Left lobe of liver (tissue), 2 donors: ENCODE data around the gene FAU. TPM values are rescaled to one million over a fixed set of nuclear protein-coding genes. Genes with fewer than 3 reads are reported as not detected.
"Not testable (repeated sequence)": the region's sequence is repeated elsewhere in the genome, so short reads cannot be mapped to it uniquely, and the experiment has no call there.

Experiments used
- ATAC-seq: fragments of 200-7000 bp; cut with Tn5 transposase; one replicate; pipeline ENCODE4 v1.9.1; 2020; ENCODE audit warnings: mild to moderate bottlenecking, moderate library complexity
- DNase-seq: peaks from one replicate; pipeline ENCODE4 v3.0.0-alpha.2; 2020; ENCODE audit warnings: low spot score
- total RNA-seq: library from RNA; stranded (reverse); gene quantifications from one replicate; pipeline ENCODE4 v1.2.1, GENCODE V29; 2021
- donor health status: DM: no; HTN: no; CAD: no; lungs with moderate emphysema.
- donor health status: DM: no; HTN: yes; CAD: no.

FAU gene
- total RNA-seq, 1 donor from 2014 or later, result 430 TPM

DNA sequence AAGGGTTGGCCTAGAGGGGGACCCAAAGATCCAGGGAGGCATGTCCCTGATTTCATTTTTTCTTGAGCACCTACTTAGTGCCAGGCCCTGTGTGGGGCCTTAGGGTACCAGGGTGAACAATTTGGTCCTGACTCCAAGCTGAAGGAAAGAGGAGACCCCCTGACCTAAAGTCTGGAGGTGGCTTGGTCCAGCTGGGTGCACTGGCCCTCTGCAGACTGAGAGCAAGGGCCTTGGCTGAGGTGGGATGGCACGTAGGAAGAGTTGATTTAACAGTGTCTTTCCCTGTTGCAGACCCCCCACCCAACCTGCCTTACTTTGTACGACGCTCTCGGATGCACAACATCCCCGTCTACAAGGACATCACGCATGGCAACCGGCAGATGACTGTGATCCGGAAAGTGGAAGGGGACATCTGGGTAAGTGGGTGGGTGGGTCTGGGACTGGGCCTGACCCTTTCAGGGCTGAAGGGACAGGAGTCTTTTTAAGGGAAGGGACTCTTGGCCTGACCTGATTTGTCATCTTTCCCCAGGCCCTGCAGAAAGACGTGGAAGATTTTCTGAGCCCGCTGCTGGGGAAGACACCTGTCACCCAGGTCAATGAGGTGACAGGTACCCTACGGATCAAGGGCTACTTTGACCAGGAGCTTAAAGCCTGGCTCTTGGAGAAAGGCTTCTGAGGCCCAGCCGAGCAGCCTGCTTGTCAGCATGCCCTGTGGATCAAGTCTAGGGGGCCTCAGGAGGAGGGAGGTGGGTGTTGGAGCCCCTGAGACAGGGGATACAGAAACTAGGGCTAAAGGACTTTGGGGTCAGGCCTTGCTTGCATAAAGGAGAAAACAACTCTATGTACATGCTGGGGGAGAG is 3.5 kb upstream of the FAU start:
- no peak for ATAC-seq
- DNase-seq, result no peak

DNA sequence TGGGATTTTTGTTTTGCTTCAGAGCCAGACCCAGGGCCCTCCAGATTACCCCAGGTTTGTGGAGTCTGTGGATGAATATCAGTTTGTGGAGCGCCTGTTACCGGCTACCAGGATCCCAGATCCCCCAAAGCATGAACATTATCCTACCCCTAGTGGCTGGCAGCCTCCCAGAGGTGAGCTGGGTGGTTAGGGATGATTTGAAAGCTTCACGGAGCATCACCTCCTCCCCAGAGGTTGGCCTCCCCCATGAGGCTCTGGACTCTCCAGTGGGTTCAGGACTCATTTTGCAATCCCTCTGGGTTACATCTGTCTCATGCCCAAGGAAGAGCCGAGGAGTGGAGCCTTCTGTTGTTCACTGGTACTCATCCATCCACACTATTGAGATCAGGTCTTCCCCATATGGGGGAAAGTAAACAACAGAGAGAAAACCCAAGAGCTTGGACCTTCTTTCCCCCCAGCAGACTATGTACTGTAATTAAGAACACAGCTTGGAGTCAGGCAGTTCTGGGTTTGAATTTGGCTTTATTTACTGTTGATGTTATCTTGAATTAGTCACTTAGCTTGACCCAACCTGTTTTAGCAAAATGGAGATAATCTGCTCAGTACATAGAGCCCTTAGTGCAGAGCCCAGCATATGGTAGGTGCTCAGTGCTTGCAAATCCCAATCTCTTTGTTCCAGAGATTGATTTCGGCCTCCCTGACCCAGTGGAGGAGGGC is 2.7 kb upstream of the FAU start:
- DNase-seq (no peak), ATAC-seq (no peak)

DNA sequence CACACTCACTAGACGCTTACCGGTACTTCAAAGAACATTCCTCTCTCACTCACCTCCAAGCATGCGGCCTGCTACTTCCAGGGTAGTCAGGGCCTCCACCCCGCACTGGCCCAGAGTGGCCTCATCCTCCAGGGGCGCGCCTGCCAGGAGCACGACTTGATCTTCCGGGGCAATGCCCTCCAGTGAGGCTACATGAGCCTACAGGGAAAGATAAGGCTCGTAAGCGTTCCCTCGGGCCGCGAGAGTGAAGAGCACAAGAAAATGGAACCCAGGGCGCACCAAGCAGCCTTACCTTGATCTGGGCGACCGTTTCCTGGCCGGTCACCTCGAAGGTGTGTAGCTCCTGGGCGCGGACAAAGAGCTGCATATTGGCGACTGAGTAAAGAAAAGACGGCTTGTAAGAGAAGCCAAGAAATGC is 478 bp downstream of the FAU start:
- ATAC-seq (no peak), DNase-seq (peak; percentile 59)

DNA sequence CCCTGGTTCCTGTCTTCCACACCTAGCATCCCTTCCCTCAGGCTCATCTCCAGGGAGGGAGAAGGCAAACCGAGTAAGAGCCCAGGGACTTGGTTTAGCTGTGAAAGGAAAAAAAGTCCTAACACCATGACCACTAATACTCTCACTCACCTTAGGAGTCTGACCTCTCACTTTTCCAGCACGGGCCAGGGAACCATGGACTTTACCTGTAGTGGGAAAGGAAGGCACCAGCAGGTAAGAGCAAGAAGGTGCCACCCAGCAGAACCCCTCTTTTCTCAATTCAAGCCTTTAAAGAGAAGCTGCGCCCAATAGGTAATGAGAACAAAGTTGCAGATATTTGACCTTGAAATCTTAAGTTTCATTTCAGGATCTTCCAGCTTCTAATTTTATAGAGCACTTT is 1.1 kb downstream of the FAU start:
- DNase-seq (no peak), ATAC-seq (no peak)

DNA sequence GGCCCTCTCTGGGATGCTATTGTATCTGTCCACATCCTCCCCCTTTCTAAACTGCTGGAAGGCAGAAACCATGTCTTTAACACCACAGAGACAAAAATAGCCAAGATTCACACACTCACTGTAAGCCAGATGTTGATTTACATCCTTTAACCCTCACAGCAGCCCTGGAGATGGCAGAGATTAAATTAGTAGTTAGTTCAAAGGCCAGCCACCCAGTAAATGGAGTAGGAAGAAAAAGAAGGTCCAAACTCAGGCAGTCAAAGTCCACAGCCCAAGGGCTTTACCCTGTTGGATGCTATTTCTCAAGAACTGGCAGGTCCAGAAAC is 2.3 kb downstream of the FAU start:
- DNase-seq, result no peak

DNA sequence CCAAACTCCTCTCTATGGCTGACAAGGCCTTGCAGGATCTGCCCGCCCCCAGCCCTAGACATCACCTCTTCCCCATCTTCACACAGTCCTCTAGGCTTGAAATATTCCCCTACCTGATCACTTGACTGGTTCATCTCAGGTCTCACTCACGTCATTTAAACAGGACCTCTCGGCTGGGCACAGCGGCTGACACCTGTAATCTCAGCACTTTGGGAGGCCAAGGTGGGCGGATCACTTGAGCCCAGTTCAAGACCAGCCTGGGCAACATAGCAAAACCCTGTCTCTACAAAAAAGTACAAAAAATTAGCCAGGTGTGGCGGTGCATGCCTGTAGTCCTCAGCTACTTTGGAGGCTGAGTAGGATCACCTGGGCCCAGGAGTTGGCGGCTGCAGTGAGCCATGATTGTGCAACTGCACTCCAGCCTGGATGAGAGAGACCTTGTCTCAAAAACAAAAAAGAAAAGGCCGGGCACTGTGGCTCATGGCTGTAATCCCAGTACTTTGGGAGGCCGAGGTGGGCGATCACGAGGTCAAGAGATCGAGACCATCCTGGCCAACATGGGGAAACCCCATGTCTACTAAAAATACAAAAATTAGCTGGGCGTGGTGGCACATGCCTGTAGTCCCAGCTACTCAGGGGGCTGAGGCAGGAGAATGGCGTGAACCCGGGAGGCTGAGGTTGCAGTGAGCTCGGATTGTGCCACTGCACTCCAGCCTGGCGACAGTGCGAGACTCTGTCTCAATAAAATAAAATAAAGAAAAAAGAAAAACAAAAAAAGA is 2.9 kb downstream of the FAU start:
- DNase-seq, result peak; percentile 52
- ATAC-seq, result not testable (repeated sequence)

More for the DNA sequence above, 2.3 kb downstream of the FAU start:
- ATAC-seq, result no peak

DNA sequence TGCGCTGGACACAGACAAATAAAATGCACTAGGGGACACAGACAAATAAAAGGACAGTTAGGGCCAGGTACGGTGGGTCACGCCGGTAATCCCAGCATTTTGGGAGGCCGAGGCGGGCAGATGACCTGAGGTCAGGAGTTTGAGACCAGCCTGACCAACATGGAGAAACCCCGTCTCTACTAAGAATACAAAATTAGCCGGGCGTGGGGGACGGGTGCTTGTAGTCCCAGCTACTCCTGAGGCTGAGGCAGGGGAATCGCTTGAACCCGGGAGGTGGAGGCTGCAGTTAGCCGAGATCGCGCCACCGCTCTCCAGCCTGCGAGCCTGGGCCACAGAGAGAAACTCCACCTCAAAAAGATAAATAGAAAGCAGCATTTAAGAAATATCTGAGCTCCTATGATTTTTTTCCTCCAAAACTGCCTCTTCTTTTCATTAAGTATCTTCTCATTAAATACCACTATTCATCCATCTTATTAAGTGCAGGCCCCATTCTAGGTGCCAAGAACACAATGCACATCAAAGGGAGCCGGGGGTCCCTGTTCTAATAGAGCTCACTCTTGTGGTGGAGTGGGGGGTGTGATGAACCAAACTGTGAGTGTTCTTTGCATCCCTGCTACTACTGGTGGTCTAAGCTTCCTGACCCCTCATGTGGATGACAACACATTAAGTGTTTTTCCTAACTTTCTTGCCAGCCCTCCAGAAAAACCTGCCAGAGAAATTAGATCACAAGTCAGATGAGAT is 3.7 kb downstream of the FAU start:
- DNase-seq, result no peak
- no peak for ATAC-seq

DNA sequence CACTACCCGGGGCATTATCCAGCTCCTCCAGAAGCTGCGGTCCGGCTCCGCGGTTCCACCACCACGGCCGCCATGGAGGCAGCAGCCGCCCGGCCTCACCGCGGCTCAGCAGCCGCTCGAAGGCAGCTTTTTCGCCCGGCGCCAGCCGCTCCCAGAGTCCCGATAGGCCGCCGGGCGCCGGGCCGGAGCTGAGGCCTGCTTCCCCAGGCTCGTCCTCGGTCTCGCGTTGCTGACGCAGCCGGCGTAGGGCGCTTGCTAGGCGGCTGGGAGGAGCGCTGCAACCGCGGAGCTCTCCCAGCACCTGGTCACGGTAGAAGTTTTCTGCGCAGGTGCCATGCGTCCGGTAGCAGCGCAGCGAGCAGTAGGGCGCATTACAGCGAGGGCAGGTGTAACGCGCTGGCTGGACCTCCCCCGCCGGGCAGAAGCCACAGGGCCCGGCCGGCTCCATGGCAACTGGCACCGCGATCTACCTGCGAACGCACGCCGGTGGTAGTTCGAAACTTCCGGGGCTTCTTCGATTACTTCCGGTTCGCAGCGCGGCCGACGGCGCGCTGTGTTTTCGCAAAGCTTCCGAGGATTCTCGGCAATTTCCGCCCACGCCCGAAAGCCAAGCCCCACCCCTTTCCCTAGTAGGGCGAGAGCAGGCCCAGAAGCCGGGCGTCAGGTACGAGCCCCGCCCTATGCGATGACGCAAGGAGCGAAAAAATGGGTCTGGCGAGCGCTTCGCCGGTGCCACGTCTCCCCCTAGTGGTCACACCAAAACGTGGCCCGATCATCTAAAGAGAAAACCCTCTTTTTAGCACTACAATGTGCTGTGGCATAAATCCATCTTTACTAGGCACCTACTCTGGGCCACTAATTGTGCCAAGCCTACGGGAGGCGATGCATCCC is 4.5 kb downstream of the FAU start, which contains the start of gene ZNHIT2:
TSS of gene ZNHIT2 (minus strand) at position 496 of the 891 bp plus-strand sequence. CDS start at position 448, 48 bp downstream.
- DNase-seq, result peak; percentile 100
- ATAC-seq, result peak; percentile 74

DNA sequence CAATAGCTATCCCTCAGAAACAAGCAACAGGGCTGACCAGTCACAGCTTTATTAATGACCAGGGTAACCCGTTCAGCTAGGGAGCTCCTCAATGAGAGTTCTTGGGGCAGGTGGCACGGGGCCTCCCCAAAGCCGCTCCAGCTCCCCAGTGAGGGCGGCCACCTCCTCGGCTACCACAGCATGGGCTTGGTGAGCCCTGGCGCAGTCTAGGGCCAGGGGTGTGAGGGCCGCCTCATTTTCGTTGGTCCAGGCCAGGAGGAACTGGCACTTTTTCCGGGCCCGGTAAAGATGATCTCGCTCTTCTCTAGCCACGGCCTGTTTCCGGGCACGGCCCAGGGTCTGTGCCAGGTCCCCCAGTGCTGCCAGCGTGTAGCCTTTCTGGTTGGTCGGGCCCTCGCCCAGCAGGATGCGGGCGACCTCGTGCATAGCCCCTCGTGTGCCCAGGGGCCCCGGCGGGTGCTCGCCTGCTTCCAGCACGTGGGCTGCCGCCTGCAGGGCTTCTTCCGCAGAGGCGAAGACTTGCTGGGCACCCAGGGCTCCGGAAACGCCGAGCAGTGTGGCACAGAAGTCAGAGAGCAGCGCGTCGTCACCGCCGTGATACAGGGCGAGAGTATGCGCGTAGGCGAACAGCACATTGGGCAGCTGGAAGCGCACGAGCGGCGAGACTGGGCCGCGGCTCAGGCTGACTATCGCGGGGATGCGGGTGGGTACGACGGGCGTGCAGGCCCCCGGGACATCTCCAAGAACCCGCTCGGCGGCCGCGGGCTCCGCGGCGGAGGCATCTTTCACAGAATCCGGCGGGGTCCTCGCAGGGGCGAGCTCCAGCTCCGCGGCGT is 5.3 kb downstream of the FAU start:
- DNase-seq (peak; percentile 62), ATAC-seq (peak; percentile 16)

DNA sequence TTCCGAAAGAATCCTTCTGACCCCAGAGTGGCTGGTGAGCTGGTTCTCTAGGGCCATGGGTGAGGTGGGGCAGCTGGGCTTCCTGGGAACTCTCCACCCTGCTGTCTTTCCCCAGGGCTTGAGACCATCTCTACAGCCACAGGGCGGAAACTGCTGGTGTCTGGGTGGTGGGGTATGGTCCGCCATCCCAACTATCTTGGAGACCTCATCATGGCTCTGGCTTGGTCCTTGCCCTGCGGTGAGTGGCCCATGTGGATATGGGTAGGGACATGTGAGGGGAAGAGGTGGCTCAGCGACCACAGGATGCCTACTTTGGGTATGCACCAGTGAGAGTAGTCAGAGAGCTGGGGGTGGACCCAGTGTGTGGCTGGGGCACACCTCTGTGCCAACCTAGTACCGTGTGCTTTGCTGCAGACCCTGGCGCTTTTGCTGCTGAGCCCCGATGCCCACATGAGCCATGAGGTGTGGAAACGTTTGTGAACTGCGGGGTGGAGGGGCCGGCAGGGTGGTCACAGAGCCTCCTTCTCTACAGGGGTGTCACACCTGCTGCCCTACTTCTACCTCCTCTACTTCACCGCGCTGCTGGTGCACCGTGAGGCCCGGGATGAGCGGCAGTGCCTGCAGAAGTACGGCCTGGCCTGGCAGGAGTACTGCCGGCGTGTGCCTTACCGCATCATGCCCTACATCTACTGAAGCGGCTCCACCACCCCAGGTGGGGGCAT is 6.4 kb downstream of the FAU start:
- no peak for DNase-seq

DNA sequence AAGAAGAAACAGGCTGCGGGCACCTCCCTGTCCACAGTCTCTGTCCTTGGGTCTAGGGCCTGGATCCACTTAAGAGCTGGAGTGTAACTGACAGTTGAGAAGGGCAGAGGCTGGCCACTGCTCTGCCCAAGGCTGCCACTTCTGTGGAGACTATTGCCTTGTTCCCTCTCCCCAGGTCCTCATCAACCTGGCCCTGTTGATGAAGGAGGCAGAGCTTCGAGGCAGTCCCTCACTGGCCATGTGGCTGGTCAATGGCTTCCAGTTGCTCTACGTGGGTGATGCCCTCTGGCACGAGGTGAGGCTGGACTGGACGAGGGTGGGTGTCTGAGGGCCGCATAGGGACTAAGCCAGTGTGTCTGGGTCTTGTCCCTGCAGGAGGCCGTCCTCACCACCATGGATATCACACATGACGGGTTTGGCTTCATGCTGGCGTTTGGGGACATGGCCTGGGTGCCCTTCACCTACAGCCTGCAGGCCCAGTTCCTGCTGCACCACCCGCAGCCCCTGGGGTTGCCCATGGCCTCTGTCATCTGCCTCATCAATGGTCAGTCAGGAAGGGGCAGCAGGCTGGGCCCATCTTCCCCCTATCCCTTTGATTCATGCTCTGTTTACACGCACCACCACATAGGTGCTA is 7.3 kb downstream of the FAU start:
- ATAC-seq (no peak), DNase-seq (no peak)

More for the DNA sequence above, 6.4 kb downstream of the FAU start:
- no peak for ATAC-seq

DNA sequence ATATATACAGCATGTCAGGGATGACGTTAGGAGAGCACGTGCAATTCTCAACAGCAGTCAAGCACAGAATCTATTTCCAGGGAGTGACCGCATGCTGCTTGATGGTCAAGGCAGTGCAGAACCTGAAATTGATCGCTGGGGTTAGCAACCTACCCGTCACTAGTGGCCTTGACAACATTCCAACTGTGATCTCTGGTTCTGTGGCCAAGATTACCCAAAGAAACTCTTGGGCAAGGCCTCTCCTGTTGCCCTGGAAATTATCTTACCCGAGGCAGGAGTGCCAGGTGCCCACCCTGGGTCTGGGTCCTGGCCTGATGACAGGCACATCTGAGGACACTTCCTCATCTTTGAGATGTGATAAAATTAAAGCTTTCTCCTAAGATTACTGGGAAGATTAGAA is 8.1 kb downstream of the FAU start:
- ATAC-seq, result no peak
- DNase-seq, result peak; percentile 79

DNA sequence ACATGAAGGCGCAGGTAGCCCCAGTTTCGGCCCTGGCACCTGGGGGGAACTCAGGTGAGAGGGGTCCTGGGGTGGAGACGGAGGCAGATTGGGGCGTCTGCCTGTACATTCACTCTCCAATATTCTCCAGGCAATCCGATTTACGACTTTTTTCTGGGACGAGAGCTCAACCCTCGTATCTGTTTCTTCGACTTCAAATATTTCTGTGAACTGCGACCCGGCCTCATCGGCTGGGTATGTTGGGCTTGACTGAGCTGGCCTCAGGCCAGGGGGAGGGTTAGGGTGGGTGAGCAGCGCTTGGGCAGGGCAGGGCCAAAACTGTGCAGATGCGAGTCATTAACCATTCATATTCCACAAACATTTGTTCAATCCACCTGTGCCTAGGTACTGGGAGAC is 8.6 kb downstream of the FAU start:
- no peak for DNase-seq
- no peak for ATAC-seq

DNA sequence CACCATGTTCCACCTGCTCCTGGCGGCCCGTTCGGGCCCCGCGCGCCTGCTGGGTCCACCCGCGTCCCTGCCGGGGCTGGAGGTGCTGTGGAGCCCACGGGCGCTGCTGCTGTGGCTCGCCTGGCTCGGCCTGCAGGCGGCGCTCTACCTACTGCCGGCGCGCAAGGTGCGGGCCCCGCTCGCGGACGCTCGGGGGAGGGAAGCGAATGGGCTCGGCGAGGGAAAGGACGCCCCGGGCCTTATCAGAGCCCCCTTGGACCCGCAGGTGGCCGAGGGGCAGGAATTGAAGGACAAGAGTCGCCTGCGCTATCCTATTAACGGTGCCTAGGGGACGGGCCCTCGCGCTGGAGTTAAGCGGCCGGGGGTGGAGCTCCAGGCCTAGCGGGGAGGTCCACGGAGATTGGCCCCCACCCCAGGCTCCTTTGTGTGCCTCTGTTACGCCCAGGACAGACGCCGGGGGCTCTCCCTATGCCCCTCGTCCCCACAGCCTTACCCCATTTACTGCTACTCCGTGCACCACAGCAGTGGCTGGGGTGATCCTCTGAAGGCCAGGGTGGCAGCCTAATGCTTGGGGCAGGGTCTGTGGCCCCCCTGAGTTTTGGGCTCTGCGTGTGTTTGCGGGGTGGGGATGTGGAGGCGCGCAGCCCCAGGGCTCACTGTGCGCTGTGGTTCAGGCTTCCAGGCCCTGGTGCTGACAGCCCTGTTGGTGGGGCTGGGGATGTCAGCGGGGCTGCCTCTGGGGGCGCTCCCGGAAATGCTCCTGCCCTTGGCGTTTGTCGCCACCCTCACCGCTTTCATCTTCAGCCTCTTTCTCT is 9.2 kb downstream of the FAU start:
- ATAC-seq (peak; percentile 58), DNase-seq (peak; percentile 75)

DNA sequence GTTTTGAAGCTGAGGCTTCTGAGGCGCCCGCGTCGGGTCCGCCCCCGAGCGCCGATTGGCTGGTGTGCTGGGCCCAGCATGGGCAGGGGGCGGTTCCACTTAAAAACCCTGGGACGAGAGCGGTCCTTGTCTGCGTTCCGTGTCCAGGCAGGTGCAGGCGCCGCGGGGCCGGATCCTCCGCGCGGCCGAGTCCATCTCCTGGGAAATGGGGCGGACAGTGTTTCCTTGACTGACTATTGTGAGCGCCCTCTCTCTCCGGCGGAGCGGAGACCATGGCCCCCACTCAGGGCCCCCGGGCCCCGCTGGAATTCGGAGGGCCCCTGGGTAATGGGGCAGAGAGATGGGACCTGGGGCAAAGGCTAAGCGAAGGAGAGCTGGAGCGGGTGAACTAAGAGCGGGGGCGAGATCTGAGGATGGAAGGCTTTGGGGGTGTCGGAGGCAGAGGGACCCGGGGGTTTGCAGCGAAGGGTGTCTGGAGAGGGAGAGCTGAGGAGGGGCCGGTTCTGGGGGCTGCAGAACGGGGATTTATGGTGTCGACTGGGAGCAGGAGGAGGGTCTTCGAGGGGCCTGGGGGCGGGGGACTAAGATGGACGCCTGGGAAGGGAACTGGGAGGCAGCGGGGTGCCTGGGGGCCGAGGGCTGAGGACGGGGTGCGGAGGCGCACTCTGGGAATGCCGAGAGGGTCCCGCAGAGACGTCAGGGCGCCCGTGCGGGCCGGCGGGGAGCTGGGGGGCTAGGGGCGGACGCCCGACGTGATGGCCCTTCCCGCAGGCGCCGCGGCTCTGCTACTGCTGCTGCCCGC is 10.0 kb downstream of the FAU start, which contains the start of gene TM7SF2:
TSS of gene TM7SF2 (plus strand) at position 129 of the 802 bp plus-strand sequence. CDS start at position 273, 144 bp downstream.
- peak; percentile 97 for DNase-seq
- ATAC-seq, result peak; percentile 78
